Astrocyte (in vitro differentiated cells and primary cell): Measurements from ENCODE around the gene HSPA12B.

Experiments
- CTCF ChIP-seq: IDR thresholded peaks from 2 replicates; pipeline ENCODE4 v1.5.1; 2011; ENCODE audit warnings: low read depth, mild to moderate bottlenecking, inconsistent platforms, low read length, moderate library complexity; ENCODE audit not compliant: insufficient read depth
- EZH2 ChIP-seq: IDR thresholded peaks from 2 replicates; pipeline ENCODE4 v1.6.1; 2012; ENCODE audit warnings: mild to moderate bottlenecking, low read length, inconsistent platforms; ENCODE audit not compliant: insufficient read depth

- TF ChIP-seq CTCF: no peak
- TF ChIP-seq EZH2: no peak
Observed at GRCh38 chr20:3696745-3697587, 35.5 kb upstream of the HSPA12B start.
